RKO (cell line): ENCODE data around the gene PP2D1.
"Not testable (repeated sequence)": the region's sequence is repeated elsewhere in the genome, so short reads cannot be mapped to it uniquely, and the experiment has no call there.

Experiments used
- DNase-seq: peaks from one replicate; pipeline ENCODE4 v3.0.0-alpha.2; 2016; ENCODE audit warnings: low spot score

The PP2D1 gene

DNA sequence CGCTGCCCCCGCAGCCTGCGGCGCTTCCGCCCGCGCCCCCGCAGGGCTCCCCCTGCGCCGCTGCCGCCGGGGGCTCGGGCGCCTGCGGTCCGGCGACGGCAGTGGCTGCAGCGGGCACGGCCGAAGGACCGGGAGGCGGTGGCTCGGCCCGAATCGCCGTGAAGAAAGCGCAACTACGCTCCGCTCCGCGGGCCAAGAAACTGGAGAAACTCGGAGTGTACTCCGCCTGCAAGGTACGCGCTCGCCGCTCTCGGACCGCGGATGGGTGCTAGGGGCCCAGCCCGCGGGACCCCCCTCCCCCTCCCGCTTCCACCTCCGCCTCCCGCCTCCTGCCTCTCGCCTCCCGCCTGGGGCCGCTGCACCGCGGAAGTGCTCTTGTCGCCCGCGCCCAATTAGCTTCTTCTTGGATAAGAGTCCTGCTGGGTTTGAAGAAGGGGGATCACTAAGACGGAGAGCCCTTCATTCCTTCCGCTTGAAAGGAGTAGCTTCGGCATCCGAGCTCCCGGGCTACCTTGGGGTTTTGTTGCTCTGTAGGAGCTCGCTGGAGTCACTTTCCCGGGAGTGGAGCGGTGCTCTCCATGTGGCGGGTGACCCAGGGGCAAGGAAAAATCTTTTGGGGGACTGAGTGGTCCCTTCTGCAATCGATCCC is 28.6 kb upstream of the PP2D1 start:
- DNase-seq: peak; percentile 86

DNA sequence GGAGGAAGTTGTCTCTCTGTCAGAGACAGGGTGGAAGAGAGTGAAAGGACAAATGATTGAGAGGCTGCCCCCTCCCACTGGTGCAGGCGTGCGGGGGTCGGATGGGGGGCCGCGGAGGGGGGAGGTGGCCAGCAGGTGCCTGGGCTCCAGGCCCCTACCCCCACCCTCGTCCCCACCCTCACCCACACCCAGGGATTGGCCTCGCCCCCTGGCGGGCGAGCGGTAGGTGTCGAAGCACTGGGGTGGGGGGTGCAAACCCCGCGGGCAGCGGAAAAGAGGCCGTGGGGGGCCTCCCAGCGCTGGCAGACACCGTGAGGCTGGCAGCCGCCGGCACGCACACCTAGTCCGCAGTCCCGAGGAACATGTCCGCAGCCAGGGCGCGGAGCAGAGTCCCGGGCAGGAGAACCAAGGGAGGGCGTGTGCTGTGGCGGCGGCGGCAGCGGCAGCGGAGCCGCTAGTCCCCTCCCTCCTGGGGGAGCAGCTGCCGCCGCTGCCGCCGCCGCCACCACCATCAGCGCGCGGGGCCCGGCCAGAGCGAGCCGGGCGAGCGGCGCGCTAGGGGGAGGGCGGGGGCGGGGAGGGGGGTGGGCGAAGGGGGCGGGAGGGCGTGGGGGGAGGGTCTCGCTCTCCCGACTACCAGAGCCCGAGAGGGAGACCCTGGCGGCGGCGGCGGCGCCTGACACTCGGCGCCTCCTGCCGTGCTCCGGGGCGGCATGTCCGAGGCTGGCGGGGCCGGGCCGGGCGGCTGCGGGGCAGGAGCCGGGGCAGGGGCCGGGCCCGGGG is 27.9 kb upstream of the PP2D1 start, which contains the start of gene KAT2B:
Gene KAT2B (plus strand): TSS at position 682 of the 783 bp plus-strand sequence. CDS start 32 bp downstream, at position 714.
- DNase-seq: peak; percentile 76

DNA sequence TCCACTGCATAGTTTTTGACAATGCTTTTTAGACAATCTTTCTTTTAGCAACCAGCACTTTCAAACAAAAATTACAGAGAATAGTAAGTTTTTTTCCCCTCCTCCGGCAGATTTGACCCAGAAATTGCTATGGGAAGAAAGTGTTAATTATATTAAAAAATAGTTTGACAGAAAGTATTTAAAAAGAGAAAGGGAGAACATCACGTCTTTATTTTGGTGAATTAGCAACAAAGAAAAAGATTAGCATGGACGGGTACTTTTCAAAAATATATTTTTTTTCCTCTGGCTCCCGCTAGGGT is 27.4 kb upstream of the PP2D1 start:
- DNase-seq: no peak

DNA sequence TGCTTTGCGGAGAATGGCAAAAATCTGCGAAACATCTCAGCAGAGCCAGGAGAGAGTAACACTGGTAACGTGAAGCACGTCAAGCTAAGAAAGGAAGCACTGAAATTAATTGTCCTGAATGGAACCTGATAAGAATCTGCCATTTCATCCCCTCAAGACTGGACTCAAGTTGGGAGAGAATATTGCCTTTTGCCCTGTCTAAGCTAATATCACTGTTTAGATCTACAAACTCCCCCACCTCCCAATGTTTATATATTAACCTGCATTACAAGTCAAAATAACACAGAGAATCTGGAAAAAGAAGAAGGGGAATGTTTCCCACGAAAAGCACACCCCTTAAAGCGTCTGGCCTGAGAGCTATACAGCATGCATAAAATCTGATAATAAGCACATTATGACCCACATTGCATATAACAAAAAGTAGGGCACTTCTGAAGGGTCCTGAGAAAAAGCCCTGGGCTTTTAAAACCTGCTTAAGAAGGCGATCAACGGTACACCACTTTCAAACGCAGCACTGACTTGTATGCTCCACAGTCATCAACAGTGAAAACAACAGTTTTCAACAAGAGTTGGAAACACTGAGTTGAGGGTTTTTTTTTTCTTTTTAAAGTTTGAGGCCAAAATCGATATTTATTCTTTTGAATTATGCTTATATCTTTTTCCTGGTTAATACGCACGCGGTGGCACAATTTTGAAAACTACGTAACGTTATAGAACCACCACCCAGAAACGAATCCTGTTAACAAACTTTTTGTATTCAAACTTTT is 26.8 kb upstream of the PP2D1 start:
- no peak for DNase-seq

DNA sequence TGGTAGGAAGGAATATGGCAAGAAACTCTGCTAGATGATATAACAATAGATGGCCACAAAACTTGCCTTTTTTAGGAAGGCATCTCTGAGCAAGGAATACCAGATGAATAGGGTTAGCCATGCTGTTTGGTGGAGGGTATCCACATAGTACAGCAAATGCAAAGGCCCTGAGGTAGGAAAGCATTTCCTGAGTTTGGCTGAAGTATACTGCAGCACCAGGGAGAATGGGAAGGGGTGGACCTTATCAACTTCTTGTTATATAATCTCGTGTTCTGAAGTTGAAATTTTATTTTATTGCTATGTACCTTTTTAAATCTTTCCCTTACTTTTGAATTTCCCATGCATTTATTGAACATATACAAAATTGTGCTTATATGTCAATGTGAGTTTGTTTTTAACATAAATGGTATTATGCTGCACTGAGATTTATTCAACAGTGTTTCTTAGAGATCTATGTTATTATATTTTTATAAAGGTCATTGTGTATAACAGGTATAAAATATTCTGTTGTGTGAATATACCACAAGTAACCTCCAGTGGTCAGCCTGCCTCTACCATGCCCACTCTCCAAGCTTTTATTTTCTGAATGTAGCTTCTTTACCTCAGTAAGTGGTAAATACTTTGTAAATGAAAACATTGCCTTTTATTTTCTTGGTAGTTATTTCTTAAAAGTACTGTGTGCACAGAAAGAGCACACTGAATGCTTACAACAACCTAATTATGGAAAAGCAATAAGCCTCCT is 25.4 kb upstream of the PP2D1 start:
- no peak for DNase-seq

DNA sequence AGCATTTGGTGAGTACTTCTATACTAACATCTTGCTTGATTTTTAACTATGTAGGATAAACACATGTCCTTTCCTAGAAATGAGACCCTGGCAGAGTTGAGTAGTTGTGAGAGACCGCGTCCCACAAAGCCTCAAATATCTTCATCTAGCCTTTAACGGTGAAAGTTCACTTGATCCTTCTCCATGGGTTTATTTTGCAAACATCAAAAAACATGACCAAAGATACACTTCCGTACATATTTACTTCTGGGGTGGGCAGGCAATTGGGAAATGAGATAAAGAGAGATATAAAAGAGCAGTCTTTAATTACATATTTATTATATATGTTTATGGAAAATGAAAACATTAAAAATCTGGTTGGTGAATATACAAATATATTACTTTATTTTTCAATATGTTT is 23.0 kb upstream of the PP2D1 start:
- DNase-seq: no peak

DNA sequence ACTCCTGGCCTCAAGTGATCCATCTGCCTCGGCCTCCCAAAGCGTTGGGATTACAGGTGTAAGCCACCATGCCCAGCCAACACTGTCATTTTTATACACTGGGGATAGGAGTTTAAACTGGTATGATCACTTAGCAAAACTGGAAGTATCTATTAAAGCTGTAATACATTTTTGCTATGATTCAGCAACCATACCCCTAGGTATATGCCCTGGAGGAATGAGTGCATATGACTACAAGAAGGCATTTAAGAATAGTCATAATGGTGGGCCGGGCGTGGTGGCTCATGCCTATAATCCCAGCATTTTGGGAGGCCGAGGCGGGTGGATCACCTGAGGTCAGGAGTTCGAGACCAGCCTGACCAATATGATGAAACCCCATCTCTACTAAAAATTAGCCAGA is 19.9 kb upstream of the PP2D1 start:
- not testable (repeated sequence) for DNase-seq

DNA sequence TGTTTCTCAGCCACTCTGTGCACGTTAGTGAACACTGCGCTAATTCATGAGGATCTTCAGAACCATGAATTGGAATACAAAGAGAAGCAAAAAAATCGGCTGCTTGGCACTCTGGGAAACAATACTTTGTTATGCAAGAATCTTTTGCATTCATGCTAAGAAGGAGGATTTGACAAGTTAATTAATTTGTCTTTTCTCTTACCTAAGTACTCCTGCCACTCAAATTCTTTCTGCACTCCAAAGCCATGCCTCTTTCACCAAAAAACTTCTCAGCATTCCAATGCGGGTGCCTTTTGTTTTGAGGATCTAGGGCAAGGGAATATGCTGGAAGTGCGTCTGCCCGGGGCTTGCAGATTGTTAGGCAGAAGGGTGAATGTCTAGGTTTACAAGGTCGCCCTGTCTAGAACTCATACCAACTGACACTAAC is 16.9 kb upstream of the PP2D1 start:
- DNase-seq: no peak

DNA sequence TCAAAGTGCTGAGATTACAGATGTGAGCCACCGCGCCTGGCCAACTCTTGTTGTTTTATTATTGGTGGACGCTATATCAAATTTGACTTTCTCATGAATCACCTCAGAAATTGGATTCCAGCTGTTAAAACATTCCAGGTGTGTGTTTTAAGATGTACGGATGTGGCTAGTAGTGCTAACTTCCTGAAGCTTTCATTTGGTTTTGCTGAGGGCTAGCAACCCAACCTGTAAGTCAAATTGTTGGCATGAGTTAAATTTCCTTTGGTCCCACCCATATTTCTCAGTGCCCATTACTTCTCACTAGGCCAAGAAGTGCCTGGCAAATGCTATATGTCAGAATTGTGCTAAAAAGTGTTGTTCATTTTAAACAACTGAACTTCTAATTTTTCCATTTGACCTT is 15.1 kb upstream of the PP2D1 start:
- no peak for DNase-seq

DNA sequence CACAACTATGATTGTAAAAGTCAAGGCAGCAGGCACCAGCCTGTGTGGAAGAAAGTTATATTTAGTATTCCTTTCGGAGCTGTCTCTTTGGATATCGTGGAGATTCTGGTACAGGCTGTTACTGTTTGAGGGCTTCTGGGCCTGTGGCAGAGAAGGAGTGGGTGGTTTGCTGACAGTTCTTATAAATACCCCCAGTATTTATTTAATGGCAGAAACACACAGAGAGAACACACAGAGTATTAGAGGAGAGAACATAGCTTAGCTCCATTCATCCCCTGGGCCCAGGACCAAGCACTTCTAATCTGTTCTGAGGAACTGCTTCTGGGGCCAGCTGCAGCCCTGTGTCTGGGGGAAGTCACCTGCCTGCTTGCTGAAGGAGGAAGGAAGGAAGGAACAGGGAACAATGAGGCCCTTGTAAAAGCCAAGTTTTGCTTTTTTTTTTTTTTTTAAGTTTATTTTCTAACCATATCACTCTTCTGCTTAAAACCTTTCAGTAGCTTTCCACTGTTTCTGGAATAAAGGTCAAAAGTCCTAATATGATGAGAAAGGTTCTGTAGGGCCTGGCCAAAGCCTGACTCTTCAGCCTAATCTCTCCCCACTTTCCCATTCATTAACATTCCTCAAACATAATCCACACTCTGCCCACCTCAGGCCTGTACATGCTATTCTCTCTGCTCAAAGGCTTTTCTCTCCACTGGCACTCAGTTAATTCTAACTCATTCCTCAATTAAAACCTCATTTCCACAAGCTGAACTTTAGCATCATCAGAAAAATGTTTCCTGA is 11.8 kb upstream of the PP2D1 start:
- DNase-seq: no peak

DNA sequence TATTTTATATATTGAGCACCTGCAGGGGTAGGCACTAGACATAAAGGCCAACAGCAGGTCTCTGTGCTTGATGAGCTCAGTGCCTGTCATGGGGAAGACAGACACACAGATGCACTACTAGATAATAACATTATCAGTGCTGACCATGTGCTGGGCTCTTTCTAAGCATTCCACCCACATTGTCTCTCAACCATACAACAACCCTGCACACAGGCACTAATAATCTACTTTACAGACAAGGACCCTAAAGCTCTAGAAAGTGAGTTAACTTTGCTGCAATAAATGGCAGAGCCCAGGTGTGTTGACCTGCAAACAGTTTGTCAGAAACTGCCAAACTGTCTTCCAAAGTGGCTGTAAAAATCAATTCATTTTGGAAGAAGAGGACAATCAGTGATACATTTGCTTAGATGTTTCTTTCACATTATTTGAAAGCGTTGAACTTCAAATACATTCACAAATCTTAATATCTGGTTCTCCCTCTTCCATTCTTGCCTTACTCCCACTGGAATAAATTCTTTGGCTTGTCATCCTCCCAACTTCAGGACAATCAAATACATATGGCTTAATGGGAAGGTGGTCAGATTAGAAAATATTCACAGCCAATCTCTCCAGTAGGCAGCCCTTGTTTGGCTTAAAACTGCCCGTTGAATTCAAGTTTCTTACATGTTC is 11.0 kb upstream of the PP2D1 start:
- DNase-seq: no peak

DNA sequence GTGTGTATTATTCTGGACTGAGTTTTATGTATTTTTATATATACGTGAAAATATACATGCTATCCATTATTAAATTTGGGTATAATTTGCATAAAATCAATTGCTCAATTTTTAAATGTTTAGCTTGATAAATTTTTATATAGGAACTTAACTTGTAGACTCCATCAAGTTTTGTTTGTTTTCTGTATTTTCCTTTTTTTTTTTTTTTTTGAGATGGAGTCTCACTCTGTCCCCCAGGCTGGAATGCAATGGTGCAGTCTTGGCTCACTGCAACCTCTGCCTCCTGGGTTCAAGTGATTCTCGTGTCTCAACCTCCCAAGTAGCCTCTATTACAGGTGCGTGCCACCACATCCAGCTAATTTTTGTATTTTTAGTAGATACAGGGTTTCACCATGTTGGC is 4.0 kb upstream of the PP2D1 start:
- not testable (repeated sequence) for DNase-seq

DNA sequence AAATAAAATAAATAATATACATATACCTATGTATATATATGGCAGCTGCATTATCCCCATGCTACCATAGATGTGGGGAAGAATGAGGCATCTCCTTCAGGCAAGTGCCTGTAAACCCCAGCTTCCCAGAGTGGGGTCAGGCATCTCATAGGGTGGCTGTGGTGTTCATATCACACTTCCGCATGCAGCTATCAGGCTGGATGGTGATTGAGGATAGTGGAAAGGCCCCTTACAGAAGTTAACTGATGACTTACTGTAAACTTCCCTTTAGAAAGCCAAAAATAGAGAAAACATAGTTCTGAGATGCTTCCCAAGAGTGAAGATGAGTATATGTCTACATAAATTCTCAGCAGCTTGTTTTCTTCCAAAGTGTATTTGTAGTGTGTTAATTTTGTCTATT is 3.5 kb upstream of the PP2D1 start:
- no peak for DNase-seq

DNA sequence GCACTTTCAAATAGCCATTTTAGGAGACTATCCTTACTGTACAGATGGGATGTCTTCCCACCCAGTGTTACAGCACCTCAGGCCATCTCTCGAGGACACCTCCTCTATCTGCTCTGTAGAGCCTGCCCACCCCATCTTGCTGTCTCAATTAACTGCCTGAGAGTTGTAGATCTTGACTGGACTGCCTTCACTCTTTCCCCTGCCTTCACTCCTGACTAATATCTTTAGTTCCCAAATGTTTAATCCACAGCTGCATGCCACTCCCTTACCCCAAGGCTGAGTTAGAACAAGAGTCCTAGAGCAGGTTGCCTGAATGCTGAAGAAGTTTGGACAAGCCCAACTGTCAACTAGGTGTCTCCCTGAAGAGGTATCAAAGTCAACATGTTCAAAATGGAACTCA is 1.3 kb upstream of the PP2D1 start:
- DNase-seq: no peak

DNA sequence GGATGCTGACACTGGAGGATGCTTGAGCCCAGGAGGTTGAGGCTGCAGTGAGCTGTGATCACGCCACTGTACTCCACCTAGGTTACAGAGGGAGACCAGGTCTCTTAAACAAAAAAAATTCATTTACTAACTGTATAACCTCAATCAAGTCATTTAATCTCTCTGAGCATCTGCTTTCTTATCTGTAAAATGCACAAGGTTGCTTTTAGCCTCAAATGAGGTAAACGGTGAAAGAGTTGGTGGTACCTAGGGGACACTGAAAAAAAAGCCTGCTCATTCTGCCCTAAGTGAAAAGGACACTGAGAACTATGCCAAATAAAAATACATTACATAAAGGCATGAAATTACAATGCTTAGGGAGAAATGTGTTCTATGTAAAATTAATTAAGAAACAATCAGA is 3.4 kb downstream of the PP2D1 start:
- DNase-seq: no peak

DNA sequence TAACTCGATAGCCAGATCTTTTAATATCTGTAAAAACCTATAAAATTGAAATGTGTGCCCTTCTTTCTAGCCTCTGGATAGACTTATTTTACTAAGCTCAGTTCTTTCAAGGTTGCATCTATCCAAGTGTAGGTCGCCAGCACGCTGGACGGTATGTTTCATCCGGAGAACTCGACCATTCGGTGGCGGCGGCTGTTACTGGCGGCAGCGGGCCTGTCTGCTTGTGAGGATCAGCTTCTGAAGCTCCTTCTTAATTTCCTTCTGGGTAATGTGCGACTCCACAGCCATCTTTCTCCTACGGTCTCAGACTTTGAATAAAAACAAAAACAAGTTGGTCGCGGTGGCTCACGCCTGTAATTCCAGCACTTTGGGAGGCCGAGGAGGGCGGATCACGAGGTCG is 4.1 kb downstream of the PP2D1 start:
- no peak for DNase-seq

DNA sequence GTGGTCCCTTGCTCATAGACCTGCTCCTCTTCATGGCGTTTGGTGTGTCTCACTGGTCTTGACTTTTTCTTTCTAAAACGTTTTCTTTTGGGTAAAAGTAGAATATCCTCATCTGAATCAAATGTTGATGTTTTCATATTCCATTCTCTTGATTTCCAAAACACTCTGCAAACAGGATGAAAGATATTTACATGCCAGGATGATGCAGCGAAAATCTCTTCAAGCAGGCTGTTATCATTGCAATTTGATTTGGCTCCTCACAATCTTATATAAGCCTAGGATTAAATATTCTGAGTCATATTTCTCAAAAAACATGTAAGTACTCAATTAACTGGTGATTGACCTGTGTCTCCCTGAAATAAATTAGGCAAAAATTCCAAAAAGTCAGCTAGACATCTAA is 10.1 kb downstream of the PP2D1 start:
- DNase-seq: no peak

DNA sequence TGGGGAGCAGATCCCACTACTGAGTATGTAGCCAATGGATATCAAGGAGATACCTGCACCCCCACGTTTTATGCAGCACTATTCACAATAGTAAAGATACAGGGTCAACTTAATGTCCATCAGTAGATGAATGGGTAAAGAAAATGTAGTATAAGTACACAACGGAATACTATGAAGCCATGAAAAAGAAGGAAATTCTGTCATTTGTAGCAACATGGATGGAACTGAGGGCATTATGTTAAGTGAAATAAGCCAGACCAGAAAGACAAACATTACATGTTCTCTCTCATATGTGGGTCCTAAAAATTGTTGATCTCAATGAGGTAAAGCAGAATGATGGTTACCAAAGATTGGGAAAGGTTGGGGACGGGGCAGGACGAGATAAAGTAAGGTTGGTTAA is 14.6 kb downstream of the PP2D1 start:
- no peak for DNase-seq

DNA sequence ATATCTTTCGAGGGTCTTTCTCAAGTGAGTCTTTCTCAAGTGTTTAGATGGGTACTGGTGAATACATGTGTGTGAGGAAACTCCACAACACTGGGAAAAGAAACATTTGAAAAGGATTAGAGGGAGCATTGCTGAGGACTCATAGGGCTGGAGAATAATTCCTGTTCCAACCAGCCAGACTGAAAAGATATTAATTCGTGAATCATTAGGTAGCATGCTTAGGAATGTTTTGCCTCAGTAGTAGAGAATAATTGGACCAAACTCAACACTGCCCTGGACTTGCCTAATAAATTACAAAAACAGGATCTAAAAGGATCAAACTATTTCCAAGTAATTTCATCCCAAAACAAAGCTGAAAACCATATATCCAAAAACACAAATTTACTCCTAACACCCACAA is 17.3 kb downstream of the PP2D1 start:
- DNase-seq: no peak

DNA sequence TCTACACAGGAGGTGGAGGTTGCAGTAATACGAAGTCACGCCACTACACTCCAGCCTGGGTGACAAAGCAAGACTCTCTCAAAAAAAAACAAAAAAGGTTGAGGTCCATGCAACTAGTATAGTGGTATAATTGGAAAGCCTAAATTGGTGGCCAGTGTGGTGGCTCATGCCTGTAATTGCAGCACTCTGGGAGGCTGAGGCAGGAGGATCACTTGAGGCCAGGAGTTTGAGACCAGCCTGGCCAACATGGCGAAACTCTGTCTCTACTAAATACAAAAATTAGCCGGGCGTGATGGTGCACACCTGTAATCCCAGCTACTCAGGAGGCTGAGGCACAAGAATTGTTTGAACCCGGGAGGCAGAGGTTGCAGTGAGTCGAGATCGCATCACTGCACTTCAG is 23.2 kb downstream of the PP2D1 start:
- DNase-seq: not testable (repeated sequence)

DNA sequence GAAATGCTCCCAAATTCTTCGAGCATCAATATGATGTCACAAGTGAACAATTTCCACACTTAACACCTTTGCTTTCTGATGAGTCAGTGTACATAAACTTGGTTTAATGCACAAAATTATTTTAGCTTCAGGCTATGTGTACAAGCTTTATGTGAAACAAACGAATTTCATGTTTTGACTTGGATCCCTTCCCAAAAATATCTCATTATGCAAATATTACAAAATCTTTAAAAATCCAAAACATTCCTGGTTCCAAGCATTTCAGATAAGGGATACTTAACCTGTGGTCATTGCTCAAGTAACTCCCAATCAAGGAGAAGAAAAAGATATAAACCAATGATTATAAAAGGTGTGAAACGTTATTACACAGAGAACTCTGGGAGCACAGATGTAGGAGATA is 40.0 kb downstream of the PP2D1 start:
- no peak for DNase-seq
